ENCODE data around the gene BRD8.

DNA sequence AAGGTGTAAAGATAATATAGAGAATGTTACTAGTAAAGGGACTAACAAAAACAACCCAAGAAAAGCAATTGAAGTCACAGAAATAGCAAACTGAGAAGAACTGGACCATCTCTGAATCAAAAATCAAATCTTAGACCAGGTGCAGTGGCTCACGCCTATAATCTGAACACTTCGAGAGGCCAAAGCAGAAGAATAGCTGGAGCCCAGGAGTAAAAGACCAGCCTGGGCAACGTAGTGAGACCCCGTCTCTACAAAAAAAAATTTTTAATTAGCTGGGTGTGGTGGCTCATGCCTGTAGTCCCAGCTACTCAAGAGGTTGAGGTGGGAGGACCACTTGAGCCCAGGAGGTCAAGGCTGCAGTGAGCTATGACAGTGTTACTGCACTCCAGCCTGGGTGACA is 67.2 kb downstream of the BRD8 start:
- TF ChIP-seq, protein P1, sequence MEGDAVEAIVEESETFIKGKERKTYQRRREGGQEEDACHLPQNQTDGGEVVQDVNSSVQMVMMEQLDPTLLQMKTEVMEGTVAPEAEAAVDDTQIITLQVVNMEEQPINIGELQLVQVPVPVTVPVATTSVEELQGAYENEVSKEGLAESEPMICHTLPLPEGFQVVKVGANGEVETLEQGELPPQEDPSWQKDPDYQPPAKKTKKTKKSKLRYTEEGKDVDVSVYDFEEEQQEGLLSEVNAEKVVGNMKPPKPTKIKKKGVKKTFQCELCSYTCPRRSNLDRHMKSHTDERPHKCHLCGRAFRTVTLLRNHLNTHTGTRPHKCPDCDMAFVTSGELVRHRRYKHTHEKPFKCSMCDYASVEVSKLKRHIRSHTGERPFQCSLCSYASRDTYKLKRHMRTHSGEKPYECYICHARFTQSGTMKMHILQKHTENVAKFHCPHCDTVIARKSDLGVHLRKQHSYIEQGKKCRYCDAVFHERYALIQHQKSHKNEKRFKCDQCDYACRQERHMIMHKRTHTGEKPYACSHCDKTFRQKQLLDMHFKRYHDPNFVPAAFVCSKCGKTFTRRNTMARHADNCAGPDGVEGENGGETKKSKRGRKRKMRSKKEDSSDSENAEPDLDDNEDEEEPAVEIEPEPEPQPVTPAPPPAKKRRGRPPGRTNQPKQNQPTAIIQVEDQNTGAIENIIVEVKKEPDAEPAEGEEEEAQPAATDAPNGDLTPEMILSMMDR (IDR thresholded peaks at IDR 0.05; ENCODE audit: extremely low read depth in 1 of 2, insufficient read depth in 1 of 2, low read depth in 1 of 2, low read length in 2 of 2) = no peak
- TF ChIP-seq POLR2AphosphoS5 (IDR thresholded peaks at IDR 0.05; ENCODE audit: insufficient read depth, low read depth, low read length) (no peak), POLR2A (IDR thresholded peaks at IDR 0.05; ENCODE audit: low read depth, low read length) (no peak)
- TF ChIP-seq, protein P2, sequence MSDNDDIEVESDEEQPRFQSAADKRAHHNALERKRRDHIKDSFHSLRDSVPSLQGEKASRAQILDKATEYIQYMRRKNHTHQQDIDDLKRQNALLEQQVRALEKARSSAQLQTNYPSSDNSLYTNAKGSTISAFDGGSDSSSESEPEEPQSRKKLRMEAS (IDR thresholded peaks at IDR 0.05; ENCODE audit: insufficient read depth, insufficient read length) = no peak

Data from endothelial cell of umbilical vein (primary cell).